ENCODE results near the gene CFAP161.
A peak's percentile ranks its signal among the peaks of the same experiment; 100 is the strongest.
"Not testable (repeated sequence)": the region's sequence is repeated elsewhere in the genome, so short reads cannot be mapped to it uniquely, and the experiment has no call there.

Gene CFAP161

DNA sequence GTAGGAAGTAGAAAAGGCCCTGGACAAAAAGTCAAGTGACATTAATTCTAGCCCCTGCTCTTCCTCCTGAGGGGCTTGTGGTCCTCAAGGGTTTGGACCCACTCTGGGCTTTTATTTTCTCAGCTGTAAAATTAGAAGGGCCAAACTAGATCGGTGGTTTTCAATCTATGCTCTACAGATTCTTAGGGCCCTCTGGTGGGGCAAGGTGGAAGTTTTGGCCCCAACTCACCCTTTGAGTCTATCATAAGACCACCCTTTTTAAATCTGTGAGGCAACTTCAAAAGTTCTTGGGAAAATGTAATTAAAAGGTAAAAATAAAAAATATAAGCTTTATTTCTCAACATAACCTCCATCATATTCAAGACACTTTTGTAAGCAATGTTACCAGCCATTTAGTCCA, 25.6 kb upstream of the CFAP161 start:
- peak; percentile 37 for DNase-seq

DNA sequence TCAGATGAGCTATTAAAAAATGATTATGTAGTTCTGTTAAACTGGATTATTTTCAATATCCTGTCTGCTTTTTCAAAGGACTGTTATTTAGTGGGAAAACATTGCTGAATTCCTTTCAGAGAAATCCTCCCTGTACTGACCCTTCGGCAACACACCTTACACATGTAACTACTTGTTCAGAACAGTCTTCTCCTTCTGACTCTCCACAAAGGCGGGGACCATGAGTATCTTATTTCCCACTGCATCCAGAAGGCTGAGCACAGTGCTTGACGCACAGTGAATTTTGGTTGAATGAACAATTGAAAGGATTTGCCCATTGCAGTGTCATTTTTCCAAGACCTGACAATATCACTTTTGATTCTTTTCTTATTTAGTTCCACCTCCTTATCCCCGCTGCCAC, 23.1 kb upstream of the CFAP161 start:
- no peak for DNase-seq

DNA sequence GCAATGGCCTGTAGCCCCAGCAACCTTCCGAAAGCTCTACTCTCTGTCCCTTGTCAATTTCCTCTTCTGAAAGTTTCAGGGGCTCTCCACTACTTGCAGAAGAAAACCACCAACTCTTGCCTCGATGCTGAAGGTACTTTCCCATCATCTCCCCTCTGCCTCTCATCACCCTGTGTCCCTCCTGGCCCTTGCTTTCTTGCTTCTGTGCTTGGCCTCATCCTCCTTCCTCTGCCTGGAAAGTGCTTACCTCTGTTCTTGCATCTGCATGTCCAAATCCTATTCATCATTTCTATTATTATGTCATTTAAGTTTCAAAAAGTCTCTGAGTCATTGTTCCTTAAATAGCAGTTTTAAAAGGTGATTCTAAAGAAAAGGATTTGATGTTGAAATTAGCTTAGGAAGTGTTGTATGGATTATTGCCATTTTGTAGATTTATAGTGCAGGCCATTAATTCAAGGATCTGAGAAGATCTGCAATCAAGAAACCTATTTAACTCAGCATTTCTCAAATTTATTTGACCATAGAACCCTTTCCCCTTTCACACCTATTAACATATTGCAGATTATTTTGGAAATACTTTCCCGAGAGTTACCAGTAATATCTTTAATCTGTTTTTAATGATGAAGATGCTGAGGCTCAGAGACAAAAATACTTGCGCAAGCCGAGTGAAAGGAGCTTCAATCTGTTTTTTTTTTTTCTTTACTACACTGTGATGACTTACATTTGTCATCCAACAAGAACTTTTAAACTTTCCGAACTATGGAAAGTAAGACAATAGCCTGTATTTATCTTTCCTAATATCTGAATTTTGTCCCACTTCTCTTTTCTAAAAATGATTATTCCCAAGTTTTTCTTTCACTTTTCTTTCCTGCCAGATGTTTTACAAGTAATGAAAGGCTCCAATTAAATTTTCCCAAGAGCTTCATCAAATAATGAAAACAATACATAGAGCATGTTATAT, 22.3 kb upstream of the CFAP161 start:
- peak; percentile 87 for DNase-seq

DNA sequence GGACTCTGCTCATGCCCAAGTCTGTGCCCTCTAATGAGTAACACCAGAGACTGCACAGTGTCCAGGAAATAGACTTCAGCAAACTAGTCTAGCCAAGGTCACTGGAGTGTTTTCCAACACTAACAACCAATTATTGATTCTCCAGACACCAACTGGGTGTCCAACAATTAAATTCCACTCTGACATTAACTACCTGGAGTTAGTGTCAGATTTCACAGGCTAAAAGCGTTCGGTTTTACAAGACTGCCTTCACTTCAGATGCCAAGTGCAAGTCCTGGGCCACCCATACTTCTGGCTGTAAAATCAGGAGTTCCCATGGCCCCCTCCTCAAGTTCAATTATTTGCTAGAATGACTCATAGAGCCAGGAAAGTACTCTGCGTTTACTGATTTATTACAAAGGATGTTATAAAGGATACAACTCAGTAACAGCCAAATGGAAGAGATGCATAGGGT, 20.8 kb upstream of the CFAP161 start:
- DNase-seq, result no peak

DNA sequence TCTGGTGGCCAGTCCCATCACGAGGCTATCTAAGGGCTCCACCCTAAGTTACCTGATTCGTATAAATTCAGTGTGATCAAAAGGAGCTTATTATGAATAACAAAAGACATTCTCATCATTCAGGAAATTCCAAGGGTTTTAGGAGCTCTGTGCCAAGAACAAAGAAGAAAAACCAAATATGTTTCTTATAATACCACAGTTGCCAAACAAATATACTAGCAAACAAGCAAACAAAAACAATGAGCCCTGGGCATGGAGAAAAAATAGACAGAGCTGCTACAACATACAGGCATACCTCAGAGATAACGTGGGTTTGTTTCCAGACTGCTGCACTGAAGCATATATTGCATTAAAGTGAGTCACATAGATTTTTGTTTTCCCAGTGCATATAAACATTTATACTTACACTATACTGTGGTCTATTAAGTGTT, 20.2 kb upstream of the CFAP161 start:
- no peak for DNase-seq

DNA sequence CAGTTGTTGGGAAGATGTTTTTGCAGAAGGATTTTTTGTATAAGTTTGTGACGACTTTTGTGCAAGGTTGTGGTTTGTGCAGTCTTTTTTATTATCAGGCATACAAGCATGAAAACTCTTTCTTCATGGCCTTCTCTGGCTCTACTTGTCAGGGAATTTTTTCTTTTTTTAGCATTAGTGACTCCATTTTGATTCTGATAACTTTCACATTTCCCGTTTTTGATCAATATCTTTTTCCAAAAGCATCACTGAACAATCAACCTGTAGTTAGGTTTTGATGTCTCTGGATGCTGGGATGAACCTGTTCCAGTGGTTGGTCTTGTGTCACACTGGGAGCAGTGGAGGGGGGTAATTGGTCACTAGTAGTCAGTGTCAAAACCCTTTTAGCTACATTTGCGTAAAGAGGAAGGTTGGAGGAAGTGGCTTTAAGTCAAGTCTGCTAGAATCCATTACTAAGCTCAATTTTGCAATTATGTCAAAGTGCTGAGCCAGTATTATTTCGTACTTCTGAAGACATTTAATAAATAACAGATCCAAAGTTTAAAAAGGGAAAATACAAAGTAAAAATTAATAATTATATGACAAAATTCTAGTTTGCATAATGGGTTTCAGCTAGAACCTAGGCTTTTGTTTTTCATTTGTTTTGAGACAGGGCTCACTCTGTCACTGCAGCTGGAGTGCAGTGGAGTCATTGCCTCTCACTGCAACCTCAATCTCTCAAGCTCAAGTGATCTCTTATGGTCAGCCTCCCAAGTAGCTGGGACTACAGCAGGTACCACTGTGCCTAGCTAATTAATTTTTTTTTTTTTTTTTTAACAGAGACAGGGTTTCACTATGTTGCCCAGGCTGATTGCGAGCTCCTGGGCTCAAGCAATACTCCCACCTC, 18.8 kb upstream of the CFAP161 start:
- peak; percentile 88 for DNase-seq

DNA sequence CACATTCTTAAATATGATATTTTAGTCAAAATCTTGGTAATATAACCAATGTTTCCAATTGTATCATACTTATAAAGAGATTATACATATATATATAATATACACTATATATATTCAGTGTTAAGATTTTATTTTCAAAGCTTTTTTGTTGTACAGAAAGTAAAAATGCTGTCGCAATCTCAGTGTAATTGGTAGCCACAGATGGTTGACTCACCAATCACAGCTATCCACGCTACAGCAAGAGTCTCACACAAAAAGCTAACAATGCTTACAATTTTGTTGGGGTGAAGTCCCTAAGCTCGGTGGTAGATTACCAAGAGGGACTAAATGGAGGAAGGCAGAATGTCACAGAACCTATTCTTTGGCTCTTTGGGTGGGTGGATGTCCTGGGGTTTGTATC, 16.9 kb upstream of the CFAP161 start:
- peak; percentile 65 for DNase-seq

DNA sequence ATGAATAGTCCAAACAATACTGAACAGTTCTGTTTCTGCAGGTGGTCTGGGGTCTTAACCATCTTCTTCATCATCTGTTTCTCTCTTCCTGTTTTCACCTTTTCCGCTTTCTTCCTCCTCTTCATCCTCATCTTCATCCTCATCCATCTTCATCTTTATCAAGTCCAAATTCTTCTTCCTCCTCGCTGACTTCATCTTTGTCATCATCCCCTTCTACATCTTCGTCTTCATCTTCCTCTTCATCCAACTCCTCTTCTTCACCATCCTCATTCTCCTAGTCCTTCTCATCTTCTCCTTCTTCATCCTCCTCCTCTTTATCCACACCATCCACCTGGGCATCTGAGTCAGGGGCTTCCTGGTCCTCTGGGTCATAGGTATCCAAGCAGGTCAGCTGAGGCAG, 16.5 kb upstream of the CFAP161 start:
- DNase-seq, result no peak

DNA sequence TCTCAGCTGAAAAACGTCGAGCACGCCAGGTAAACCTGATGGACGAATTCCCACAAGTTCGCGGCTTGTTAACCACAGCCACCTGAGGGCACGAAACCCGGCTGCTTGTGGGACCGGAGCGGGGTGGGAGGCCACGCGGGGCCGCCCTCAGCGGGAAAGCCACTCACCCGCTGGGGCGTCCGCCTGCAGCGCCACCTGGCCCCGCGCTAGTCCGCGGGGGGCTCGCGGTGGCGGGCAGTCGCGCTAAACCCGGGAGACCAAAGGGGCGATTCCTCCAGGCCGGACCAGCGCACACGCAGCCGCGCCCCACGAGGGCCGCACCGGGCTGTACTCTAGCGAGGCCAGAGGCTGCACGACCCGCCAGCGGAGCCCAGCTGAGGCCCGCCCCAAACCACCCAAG, 15.7 kb upstream of the CFAP161 start:
- no peak for DNase-seq

DNA sequence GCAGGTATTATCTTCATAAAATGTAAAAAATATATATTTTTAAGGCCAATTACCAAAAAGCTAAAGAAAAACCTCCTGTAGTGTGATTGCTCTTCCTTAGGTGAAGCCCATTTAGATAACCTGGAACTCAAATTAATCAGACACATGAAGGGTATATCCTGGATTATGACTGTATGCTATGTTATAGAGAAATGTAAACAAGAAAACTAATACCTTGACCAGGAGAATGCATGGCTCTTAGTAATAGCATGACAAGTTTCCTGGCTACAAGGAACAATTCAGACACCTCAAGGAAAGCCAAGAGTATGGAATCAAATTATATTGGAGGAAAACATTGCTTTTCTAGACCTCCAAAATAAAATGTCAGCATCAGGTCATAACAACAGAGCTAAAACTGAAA, 14.0 kb upstream of the CFAP161 start:
- DNase-seq, result no peak

DNA sequence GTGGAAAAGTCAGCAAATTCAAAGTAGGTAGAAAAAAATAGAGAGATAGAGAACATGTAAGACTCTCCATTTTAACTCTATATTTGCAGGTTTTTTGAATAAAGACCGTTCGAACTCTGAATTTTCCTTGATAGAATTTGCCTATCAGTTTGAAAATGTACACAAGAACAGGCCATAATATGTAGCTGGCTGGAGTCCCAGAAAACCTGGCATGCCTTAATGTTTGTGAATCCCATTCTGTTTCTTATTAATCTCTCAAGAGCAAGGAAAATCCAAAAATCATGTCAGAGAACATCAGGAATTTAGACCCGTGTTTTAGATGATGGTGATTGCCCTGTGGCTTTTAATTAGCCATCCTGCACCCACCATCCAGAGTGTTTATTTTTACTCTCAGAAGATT, 7.2 kb upstream of the CFAP161 start:
- no peak for DNase-seq

DNA sequence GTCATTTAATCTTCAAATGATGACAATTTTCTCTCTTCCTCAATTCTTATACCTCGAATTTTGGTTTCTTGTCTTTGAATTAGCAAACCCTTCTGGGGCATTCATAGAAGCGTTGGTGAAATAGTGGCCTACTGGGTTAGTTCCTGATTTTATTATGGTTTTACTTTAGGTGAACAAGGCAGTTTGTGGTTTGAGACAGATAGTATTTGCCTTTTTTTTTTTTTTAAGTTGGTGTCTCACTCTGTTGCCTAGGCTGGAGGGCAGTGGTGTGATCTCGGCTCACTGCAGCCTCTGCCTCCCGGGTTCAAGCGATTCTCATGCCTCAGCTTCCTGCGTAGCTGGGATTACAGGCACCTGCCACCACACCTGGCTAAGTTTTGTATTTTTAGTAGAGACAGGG, 7.4 kb downstream of the CFAP161 start:
- DNase-seq, result peak; percentile 74

DNA sequence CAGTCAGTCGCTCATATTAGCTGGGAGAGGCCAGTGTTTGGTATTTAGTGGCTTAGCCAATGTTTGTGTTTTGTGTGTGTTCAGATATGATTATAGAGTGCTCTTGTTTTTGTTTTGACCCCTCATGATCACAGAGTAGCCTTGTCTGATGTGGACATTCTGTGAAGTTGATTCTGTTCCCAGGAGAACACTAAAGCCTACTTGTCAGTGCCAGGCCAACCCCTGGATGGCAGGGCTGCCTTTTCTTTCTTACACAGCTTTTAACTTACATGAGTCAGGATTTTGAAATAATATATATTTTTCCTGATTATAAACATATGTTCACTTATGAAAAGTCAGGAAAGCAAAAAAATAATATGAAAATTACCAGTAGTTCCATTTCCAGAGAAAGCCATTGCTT, 11.9 kb downstream of the CFAP161 start:
- DNase-seq, result no peak

DNA sequence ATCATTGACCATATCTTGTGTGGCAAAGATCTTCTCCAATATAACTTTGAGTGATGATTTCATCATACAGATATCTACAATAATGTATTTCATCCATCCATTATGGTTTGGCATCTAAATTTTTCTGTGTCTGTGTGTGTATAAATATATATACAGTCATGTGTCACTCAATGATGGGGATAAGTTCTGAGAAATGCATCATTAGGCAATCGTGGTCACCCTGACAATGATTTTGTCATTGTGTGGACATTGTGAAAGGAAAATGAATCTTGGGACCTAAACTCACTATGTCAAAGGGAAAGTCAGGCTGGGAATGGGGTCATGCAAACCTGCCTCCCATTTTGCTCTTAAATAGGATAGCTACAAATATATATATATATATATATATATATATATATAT, 12.4 kb downstream of the CFAP161 start:
- peak; percentile 90 for DNase-seq

DNA sequence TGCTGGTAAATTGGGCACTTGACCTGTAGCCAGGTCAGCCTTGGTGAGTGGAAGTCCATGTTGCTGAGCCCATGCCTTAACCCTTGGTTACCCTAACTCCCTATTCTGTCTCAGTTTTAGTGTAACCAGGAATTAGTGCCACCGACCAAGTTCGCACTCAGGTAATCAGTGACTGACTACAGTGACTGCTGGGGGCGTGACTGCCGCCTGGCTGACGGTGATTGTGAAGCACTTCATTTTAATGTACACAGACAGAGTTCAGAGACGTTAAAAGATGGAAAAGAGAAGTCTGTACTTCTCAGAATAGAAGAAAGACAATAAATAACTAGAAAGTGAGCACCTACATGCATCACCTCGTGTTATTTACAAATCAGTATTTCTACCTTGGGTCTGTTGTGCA, 17.3 kb downstream of the CFAP161 start:
- DNase-seq, result no peak

DNA sequence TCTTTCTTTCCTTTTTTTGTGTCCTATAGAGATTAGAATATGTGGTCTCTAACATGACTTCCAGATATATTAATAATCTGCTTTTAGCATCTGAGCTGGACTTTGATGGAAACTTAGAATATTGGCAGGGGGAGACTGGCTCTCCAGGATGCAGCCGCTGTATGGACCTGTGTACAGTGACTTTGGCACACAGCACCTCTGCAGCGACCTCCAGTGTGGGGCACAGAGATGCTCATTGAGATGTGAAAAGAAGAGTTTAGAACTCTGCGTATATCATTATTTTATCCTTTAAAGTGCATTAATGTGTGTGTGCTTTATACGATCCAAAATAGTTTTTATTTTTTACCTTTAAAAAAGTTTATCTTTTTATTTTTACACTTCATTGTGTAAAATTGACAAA, 18.3 kb downstream of the CFAP161 start:
- DNase-seq, result no peak

DNA sequence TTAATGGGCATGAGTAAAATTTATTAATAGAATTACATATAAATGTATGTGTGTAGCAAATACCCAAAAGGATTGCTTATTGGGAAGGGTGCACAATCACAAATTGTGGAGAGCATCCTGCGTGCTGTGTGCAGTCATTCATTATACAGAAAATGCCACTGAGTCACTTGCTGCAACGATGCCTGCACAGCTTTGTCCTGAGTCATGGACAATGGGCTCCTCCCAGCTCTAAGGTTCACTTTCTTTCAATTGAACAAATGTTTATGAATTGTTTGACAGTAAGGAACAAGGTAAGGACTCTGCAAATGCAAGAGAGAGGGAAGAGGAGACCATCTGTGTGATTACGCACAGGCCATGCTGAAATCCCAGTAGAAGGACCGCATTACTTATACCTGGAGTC, 18.7 kb downstream of the CFAP161 start:
- no peak for DNase-seq

DNA sequence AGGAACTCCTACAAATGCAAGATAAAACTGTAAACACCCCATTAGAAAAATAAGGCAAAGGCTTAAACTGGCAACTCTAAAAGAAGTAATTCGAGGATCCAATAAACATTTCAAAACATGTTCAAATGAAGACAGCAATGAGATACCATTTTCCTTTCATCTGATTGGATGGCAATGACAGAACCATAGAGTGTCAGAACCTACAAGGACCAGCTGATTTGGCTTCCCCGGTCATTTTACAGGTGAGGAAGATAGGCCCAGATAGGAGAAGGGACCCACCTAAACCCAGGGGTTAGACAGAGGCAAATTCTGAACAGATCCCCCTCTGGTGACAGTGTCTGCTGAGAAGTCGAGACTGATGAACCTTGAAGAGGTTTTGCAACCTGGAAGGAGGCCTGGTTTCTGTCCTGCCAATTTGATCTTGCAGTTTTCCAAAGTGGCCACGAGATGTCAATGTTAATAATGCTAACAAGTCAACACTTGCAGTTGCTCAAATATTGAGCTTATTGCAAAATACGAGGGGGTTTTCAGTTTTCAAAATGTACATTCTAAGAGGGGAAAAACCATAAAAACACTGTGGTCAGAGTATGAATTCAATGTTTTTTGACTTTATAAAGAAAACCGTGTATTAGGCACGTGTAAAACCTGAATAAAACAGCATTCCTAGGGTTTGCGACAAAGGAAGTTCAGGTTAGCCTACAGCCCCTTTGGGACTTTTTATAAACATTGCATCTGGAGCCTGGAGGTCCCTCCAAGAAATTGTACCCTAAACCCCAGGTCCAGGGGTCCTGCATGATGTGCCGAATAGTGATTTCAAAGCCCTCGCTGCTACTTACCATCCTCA, 21.5 kb downstream of the CFAP161 start:
- DNase-seq, result peak; percentile 84

DNA sequence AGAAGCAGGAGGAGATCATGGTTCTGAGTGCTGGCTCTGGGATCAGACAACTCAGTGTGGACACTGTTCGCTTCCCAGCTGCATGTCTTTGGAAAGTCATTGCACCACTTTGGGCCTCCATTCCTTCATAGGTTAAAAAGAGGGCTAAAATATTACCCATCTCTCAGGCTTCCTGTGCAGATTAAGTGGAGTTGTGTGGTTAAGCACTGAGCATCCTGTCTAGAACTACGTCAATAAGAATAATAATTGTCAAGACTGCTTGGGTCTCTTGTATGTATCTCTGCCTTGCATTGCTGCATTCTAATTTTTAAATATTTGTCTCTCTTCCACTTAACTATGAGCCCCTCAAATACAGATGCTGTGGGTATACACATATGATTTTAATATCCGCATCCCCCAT, 22.3 kb downstream of the CFAP161 start:
- DNase-seq, result no peak

DNA sequence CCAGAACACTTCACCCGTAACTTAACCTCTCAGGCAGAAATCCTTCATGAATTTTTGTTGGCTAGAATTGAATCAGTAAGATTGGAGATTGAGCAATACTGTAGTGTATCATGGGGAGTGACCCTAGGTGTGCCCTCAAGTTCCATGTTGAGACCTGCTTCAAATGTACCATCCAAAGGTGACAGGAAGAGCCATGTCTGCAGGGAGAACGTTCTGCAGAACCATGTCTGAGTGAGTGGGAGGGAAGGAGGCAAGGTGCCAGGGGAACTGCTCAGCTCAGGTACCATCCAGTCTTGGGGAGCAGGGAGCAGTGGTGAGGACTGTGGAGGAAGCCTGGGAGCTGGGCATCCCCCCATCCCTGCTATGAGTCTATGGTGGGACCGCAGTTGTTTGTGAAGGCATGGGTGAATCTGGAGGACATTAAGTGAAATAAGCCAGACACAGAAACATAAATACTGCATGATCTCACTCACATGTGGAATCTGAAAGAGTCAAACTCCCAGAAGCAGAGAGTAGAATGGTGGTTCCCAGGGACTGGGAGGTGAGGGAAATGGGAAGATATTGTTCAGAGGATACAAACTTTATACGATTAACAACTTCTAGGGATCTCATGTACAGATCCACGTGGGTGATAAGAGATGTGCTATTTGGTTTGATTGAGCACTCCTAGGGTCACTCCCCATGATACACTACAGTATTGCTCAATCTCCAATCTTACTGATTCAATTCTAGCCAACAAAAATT, 23.3 kb downstream of the CFAP161 start:
- DNase-seq, result no peak

DNA sequence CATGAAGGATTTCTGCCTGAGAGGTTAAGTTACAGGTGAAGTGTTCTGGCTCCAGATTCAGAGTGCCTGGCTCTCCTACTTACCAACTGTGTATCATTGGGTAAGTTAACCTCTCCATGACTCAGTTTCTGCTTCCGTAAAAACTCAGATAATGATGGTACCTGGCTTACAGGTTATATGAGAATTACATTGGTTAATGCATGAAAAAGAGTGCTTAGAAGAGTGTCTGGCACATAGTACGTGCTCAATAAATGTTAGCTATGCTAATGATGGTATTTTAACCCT, 23.8 kb downstream of the CFAP161 start:
- DNase-seq, result no peak

DNA sequence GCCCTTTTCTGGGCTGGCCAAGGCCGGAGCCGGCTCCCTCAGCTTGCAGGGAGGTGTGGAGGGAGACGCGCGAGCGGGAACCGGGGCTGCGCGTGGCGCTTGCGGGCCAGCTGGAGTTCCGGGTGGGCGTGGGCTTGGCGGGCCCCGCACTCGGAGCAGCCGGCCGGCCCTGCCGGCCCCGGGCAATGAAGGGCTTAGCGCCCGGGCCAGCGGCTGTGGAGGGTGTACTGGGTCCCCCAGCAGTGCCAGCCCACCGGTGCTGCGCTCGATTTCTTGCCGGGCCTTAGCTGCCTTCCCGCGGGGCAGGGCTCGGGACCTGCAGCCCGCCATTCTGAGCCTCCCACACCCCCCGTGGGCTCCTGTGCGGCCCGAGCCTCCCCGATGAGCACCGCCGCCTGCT, 24.5 kb downstream of the CFAP161 start:
- DNase-seq, result not testable (repeated sequence)
